NCI-H2029 treated with DMSO at 0.1 percent for 48 hours (cell line): ENCODE measurements around the gene LSAMP.

ENCODE experiments used
- DNase-seq: peaks from one replicate; lab custom pipeline; 2025; lab: John Stamatoyannopoulos, UW

Gene LSAMP

GRCh38 chr3:116052602-116053001 is 392.7 kb downstream of the LSAMP start:
- no peak for DNase-seq

- no peak for DNase-seq
These were observed 393.7 kb downstream of the LSAMP start for GRCh38 chr3:116051586-116051985.

DNA sequence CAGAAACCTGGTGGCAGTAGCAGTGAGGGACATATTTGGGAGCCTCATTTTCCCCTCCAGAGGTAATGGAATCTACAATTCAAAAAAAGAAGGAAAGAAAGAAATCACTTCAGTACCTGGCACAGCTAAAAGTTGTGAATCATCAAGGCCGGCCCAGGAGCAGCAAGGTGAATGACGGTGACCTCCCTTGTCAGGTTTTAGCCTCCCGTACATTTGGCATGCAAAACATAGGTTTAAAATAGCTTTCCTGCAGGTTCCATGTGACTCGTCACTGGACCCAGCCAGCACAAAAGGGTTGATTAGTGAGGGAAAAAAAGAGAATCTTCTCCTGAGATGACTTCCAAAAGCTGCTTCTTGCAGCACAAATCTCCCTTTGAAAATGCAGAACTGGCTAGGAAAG is 394.2 kb downstream of the LSAMP start:
- DNase-seq: no peak

DNA sequence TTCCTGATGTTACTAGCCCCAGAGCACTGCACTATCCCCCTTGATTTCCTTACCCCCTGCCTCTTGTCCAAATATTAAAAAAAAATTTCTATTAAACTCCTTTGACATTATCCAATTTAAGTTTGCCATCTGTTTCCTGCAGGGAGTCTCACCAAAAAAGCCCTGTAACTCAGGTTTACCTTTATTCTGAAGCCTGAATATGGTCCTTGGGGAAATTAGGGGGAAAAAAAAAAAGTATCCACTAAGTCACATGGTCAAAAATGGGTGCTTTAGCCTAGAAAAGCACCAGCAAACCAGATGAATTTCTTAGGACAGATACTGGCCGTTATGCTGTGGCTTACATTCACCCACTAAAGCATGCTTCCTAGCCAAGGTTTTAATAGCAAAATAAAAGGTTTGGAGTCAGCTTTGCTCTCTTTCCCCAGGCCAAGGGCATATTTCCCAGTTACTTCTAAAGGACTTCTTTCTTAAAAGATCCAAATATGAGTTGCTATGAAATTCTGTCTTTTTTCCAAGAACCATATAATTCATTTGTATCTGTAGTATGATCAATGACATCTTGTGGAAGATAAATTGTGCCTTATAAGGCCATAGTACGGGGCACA is 394.9 kb downstream of the LSAMP start:
- no peak for DNase-seq

- DNase-seq: no peak
These were observed 396.3 kb downstream of the LSAMP start for GRCh38 chr3:116048991-116049390.

DNA sequence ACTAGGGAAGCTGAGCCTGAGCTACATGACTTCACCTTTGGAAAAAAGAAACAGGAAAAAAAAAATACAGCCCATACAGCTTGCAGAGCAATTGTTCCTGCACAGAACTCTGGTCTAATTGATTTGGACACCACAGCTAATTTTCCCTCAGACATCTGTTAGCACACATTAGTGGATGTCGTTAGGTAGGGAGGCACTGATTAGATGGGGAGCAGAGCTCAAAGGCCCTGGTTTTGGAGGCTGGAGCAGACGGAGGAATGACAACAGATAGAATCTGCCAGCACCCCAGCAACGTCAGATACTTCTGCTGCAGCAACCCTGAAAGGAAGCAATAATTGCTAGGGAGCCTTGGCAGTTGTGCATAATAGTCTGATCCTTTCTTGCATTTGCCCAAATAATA is 398.9 kb downstream of the LSAMP start:
- no peak for DNase-seq

DNA sequence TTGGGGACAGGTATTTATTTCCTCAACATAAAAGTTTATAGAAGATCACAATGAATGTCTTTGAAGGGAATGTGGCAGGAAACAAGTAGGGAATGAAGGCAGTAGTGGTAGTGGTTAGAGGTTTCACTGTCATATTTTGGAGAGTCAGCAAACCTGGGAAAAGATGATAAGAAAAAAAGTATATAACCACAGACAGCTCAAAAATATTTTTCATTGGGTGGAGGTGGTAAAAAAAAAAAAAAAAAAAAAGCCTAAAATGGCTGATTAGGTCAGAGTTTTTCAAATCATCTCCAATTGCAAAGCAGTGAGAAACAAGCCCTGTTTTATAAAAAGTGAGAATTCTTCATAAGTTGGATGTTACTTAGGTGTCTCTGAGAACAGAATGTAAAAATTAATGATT is 400.0 kb downstream of the LSAMP start:
- no peak for DNase-seq

DNA sequence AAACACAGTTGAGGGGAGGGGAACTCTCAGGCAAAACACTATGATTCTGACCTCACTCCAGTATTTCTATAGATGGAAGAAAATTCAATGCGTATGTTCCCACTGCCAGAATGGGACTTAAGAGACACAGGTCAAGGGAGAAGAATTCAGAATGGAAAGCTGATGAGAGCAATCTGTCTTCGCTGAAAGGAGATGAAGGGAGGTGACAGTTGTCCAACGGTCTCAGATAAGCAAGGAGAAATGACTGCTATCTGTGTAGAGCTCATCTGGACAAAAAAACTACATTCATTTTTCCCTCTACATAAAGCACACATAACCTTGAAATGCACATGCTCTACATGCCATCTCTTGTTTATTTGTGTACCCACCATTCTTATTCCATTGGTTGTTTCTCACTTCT is 405.1 kb downstream of the LSAMP start:
- no peak for DNase-seq

- DNase-seq: no peak
These were observed 405.7 kb downstream of the LSAMP start for GRCh38 chr3:116039651-116039985.

- no peak for DNase-seq
These were observed 406.2 kb downstream of the LSAMP start for GRCh38 chr3:116038968-116039650.

GRCh38 chr3:116037954-116038911 is 407.1 kb downstream of the LSAMP start:
- DNase-seq: no peak

DNA sequence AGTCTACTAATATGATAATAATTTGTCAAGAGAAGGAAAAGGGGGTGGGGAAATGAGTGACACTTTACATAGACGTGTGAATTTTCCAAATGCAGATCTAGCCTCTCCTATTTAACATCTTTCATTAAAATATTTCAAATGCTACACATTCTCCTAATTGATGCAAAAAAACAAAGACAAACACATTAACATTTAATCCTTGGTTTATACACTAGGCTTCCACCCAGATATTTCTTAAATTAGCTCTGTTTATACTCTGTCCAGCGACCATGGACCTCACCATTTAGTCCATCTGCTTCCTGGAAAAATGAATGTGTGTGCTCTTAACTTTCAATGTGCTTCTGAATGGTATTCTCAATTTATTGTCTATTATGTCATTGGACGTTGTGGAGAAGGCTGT is 409.9 kb downstream of the LSAMP start:
- no peak for DNase-seq

DNA sequence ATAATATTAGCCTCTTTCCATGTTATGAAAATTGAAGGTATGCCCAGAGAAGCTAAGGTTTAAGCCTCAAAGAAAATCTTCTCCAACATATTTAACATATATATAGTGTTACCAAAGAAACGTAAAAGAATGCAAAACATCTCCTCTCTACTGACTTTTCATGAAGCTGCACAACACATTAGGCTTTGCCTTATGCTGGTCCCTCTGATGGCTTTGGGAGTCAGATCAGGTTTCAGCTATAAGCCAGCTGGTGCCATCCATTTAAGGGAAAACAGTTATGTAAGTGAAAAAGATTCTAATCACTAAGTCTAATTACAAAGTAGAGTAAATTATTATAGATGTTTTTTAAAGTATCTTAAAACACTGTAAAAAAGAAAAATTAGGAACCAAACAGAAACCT is 410.5 kb downstream of the LSAMP start:
- no peak for DNase-seq

DNA sequence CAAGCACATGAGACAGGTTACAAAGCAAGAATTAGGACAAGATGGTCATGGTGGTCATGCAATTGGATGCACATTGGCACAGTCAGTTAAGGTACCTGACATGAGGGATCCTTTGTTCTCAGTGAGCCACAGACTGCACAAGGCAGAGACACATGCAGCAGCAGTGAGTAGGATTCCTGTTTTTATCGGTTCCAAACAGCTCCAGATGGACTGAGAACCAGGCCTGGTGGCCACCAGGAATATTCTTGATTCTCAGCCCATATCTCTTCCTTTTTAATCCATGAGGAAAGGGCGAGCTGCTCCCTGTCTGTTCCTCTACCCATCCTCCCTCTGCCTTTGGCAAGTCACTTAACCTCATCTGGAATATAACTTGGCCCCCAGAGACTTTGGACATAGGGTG is 411.2 kb downstream of the LSAMP start:
- DNase-seq: no peak

DNA sequence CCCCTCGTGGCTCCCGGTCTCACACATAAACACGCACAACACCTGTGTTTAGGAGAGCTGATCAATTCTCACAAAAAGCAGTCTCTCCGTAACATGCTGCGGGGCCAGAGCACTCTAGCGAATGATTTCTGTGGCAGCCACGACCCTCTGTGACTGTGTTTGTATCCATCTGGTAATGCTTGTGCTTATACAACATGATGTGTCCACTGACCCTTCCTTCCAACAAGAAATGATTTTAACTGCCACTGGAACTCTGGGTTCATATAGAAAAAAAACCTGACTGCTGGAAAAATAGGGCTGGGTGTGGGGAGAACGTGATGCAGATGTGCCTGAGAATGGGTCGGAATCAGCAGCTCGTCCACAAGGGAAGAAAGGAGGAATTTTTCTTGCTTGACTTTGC is 411.8 kb downstream of the LSAMP start:
- no peak for DNase-seq

DNA sequence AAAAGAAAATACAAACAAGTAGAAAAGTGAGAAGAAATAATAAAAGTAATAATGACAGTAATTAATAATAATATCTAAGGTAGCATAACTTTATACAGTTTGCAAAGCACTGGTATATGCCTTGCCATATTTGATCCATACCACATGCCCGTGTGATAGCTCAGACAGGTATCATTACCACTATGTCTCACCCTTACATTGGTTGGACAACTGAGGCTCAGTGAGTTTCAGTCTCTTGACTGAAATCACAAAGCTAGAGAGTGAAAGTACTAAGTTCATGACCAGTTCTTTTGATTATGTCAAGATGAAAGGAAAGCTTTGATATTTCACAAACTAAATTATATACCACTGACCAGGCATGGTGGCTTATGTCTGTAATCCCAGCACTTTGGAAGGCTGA is 413.1 kb downstream of the LSAMP start:
- DNase-seq: no peak

- DNase-seq: no peak
These were observed 415.0 kb downstream of the LSAMP start for GRCh38 chr3:116030131-116030850.

DNA sequence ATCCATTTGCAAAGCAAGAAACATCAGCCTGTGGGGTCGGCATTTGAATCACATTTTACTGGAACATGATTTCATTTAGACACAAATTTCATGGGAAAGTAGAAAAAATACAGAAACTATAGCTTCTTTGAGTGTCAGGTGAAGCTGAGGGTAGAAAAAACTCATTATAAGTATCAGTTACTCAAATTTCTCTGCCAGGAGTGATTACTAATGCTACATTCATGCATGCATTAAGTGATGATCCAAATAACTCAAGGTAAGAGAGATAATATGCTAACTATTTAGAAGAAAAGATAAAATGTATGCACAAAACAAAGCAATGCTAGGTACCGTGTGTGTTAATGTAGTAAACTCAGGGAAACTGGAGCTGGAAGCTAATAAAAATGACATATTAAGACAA is 416.0 kb downstream of the LSAMP start:
- DNase-seq: no peak

DNA sequence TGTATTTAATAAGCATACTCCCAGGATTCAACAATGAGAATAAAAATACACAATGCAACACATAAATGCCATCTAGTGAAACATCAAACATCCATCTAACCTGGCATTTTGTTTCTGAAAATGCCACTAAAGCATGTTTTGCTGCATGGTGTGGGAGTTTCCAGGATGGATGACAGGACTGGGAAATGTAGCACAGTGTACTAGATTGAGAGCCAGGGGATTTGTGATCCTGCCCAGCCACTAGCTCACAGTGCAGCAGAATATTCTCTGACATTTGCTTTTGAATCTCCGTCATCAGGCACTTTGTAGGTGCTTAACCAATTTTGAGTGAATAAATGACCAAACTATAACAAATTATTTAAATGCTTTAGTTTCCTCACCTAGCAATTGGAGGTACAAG is 417.1 kb downstream of the LSAMP start:
- DNase-seq: no peak

DNA sequence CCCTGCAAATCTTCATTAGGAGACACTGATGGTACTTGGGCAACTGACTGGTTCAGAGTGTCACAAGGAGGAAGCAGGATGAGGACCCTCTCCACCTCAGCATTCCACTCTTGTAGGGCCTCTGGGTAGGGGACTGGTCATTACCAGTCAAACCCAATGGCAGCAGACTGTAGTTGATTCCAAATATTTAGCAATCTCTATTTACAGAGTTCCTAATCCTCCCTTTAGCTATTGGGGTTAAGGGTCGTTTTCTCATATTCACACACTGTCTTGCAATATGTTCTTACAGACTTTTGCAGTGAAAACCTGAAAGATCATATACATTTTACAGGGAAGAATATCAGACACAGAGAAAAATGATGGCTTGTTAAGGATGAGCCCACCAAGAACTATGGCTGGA is 424.3 kb downstream of the LSAMP start:
- no peak for DNase-seq

- DNase-seq: no peak
These were observed 424.8 kb downstream of the LSAMP start for GRCh38 chr3:116020495-116020894.

GRCh38 chr3:116019254-116019763 is 426.0 kb downstream of the LSAMP start:
- no peak for DNase-seq
